ENCODE data around the gene DOCK9. TPM values are rescaled to one million over a fixed set of nuclear protein-coding genes. Genes with fewer than 3 reads are reported as not detected.
"Not testable (repeated sequence)": the region's sequence is repeated elsewhere in the genome, so short reads cannot be mapped to it uniquely, and the experiment has no call there.

The DOCK9 gene
- polyA plus RNA-seq, 1 of the 3 experiments (the other 2 are of a cell fraction), result 16.6 TPM

DNA sequence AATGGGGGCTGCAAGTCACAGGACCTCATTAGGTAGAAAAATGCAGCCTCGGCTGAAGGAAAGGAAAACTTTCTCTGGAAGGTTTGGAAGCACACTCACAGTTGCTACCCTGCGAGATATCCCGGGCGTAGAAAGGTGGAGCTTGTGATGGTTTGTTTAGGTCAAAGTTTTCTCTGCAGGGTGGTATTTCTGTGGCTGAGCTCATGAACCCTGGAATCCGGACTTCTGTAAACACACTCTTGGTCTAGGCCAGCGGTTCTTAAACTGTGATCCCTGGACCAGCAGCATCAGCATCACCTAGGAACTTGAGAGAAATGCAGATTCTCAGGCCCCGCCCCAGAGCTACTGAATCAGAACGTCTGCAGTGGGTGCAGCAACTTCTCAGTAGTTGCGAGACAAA lies 222.1 kb downstream of the DOCK9 start:
- Histone ChIP-seq H3K9ac (no peak overlapping the region), H3K27ac (ENCODE audit: low read depth in 2 of 2, low read length in 1 of 2) (no peak overlapping the region), H3K4me2 (no peak overlapping the region), H3K27me3 (ENCODE audit: insufficient read depth) (peaks cover 23% of the 10 kb centered on the region), H3K36me3 (replicated peaks in 1 of 2; ENCODE audit: control insufficient read depth in 1 of 2, insufficient read depth in 2 of 2, low read length in 1 of 2) (no peaks in the 10 kb centered on the region), H4K20me1 (ENCODE audit: insufficient read depth) (no peaks in the 10 kb centered on the region), H2AFZ (ENCODE audit: low read depth) (no peak overlapping the region), H3K4me3 (ENCODE audit: low read depth in 2 of 2, low read length in 1 of 2) (no peak overlapping the region), H3K9me3 (no peaks in the 10 kb centered on the region), H3K79me2 (ENCODE audit: insufficient read depth) (no peaks in the 10 kb centered on the region), H3F3A (replicated peaks; ENCODE audit: insufficient read depth) (no peaks in the 10 kb centered on the region), H3K4me1 (ENCODE audit: control insufficient read depth in 1 of 2, insufficient read depth in 2 of 2, low read depth in 1 of 2, low read length in 1 of 2) (peaks cover 0 to 7% of the 10 kb centered on the region in 2 experiments; a peak in 1 of 4 replicates), H3K9me2 (no peaks in the 10 kb centered on the region)
- 66% methylated on average over 6 of the region's 9 CpGs for WGBS (ENCODE audit: low lambda C conversion rate)
- no peak for TF ChIP-seq SIN3A (IDR thresholded peaks at IDR 0.05; ENCODE audit: borderline replicate concordance, low read depth, low read length)
- ChIA-PET POLR2A (no interaction called here), CTCF (no interaction called here)
- no peak for DNase-seq

DNA sequence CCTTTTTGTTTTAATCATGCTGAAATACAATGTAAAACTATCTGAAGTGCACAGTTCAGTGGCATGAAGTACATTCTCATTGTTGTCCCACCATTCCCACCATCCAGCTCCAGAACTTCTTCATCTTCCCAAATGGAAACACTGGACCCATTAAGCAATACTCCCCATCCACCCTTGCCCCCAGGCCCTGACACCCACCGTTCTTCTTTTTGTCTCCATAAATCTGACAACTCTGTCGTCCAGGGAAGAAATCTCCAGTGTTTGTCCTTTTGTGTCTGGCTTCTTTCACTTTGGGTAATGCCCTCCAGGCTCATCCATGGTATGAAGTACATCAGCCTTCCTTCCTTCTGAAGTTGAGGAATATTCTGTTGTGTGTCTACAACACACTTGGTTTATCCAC lies 222.7 kb downstream of the DOCK9 start:
- CTCF ChIA-PET, result no interaction called here
- WGBS (ENCODE audit: low lambda C conversion rate), result 43% methylated on average over 2 of the region's 2 CpGs

DNA sequence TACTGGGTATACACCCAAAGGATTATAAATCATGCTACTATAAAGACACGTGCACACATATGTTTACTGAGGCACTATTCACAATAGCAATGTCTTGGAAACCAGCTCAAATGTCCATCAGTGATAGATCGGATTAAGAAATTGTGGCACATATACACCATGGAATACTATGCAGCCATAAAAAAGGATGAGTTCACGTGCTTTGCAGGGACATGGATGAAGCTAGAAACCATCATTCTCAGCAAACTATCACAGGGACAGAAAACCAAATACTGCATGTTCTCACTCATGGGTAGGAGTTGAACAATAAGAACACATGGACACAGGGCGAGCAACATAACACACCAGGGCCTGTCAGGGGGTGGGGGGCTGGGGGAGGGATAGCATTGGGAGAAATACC lies 223.4 kb downstream of the DOCK9 start:
- H3K9ac ChIP-seq; H2AFZ ChIP-seq (ENCODE audit: low read depth); CTCF ChIA-PET; H3K4me2 ChIP-seq; H3K27ac ChIP-seq (ENCODE audit: low read depth in 2 of 2, low read length in 1 of 2); H3K4me3 ChIP-seq (ENCODE audit: low read depth in 2 of 2, low read length in 1 of 2); H3F3A ChIP-seq (replicated peaks; ENCODE audit: insufficient read depth); H3K9me2 ChIP-seq; H4K20me1 ChIP-seq (ENCODE audit: insufficient read depth); H3K36me3 ChIP-seq (replicated peaks in 1 of 2; ENCODE audit: control insufficient read depth in 1 of 2, insufficient read depth in 2 of 2, low read length in 1 of 2); DNase-seq; H3K4me1 ChIP-seq (ENCODE audit: control insufficient read depth in 1 of 2, insufficient read depth in 2 of 2, low read depth in 1 of 2, low read length in 1 of 2); H3K9me3 ChIP-seq; H3K79me2 ChIP-seq (ENCODE audit: insufficient read depth); POLR2A ChIA-PET: not testable (repeated sequence)
- peaks cover 32% of the 10 kb centered on the region for H3K27me3 ChIP-seq (ENCODE audit: insufficient read depth)
- WGBS (ENCODE audit: low lambda C conversion rate), result 60% methylated on average over 4 of the region's 4 CpGs

More for the DNA sequence above, 222.7 kb downstream of the DOCK9 start:
- TF ChIP-seq, protein P1, sequence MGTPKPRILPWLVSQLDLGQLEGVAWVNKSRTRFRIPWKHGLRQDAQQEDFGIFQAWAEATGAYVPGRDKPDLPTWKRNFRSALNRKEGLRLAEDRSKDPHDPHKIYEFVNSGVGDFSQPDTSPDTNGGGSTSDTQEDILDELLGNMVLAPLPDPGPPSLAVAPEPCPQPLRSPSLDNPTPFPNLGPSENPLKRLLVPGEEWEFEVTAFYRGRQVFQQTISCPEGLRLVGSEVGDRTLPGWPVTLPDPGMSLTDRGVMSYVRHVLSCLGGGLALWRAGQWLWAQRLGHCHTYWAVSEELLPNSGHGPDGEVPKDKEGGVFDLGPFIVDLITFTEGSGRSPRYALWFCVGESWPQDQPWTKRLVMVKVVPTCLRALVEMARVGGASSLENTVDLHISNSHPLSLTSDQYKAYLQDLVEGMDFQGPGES (IDR thresholded peaks at IDR 0.05; ENCODE audit: low read depth, low read length), result no peak
- TF ChIP-seq MEF2A (IDR thresholded peaks at IDR 0.05; ENCODE audit: borderline replicate concordance, low read depth), result no peak
- no peak for TF ChIP-seq ELF1 (IDR thresholded peaks at IDR 0.05)
- no peak for TF ChIP-seq FOXM1 (IDR thresholded peaks at IDR 0.05; ENCODE audit: low read depth)
- TF ChIP-seq TCF12 (IDR thresholded peaks at IDR 0.05), result no peak
- TF ChIP-seq, protein P2, sequence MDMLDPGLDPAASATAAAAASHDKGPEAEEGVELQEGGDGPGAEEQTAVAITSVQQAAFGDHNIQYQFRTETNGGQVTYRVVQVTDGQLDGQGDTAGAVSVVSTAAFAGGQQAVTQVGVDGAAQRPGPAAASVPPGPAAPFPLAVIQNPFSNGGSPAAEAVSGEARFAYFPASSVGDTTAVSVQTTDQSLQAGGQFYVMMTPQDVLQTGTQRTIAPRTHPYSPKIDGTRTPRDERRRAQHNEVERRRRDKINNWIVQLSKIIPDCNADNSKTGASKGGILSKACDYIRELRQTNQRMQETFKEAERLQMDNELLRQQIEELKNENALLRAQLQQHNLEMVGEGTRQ (IDR thresholded peaks at IDR 0.05; ENCODE audit: borderline replicate concordance, low read depth, low read length), result no peak
- TF ChIP-seq, protein P3, sequence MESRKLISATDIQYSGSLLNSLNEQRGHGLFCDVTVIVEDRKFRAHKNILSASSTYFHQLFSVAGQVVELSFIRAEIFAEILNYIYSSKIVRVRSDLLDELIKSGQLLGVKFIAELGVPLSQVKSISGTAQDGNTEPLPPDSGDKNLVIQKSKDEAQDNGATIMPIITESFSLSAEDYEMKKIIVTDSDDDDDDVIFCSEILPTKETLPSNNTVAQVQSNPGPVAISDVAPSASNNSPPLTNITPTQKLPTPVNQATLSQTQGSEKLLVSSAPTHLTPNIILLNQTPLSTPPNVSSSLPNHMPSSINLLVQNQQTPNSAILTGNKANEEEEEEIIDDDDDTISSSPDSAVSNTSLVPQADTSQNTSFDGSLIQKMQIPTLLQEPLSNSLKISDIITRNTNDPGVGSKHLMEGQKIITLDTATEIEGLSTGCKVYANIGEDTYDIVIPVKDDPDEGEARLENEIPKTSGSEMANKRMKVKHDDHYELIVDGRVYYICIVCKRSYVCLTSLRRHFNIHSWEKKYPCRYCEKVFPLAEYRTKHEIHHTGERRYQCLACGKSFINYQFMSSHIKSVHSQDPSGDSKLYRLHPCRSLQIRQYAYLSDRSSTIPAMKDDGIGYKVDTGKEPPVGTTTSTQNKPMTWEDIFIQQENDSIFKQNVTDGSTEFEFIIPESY (IDR thresholded peaks at IDR 0.05; ENCODE audit: borderline replicate concordance, low read depth), result no peak
- no peak for TF ChIP-seq FOXJ3 (CRISPR knock-in tag; IDR thresholded peaks at IDR 0.05)
- no peak for TF ChIP-seq YY1 (IDR thresholded peaks at IDR 0.05; ENCODE audit: low read depth)
- no peak for TF ChIP-seq NFIC (IDR thresholded peaks at IDR 0.05; ENCODE audit: borderline replicate concordance)
- no peak for TF ChIP-seq SMC3 (IDR thresholded peaks at IDR 0.05; ENCODE audit: low read depth, low read length)
- H3K4me3 ChIP-seq (ENCODE audit: low read depth in 2 of 2, low read length in 1 of 2), result no peak overlapping the region
- H3K9ac ChIP-seq, result no peak overlapping the region
- no peaks in the 10 kb centered on the region for H3F3A ChIP-seq (replicated peaks; ENCODE audit: insufficient read depth)
- H3K27ac ChIP-seq (ENCODE audit: low read depth in 2 of 2, low read length in 1 of 2), result no peak overlapping the region
- H2AFZ ChIP-seq (ENCODE audit: low read depth), result no peak overlapping the region
- no peak overlapping the region for H3K4me2 ChIP-seq
- DNase-seq, result no peak
- no peaks in the 10 kb centered on the region for H3K79me2 ChIP-seq (ENCODE audit: insufficient read depth)
- H3K36me3 ChIP-seq (replicated peaks in 1 of 2; ENCODE audit: control insufficient read depth in 1 of 2, insufficient read depth in 2 of 2, low read length in 1 of 2), result no peaks in the 10 kb centered on the region
- peaks cover 0 to 7% of the 10 kb centered on the region in 2 experiments; a peak in 1 of 4 replicates for H3K4me1 ChIP-seq (ENCODE audit: control insufficient read depth in 1 of 2, insufficient read depth in 2 of 2, low read depth in 1 of 2, low read length in 1 of 2)
- no peaks in the 10 kb centered on the region for H4K20me1 ChIP-seq (ENCODE audit: insufficient read depth)
- H3K9me3 ChIP-seq, result no peaks in the 10 kb centered on the region
- no peaks in the 10 kb centered on the region for H3K9me2 ChIP-seq
- H3K27me3 ChIP-seq (ENCODE audit: insufficient read depth), result peaks cover 27% of the 10 kb centered on the region
- POLR2A ChIA-PET, result no interaction called here

All from SK-N-SH (cell line).